ENCODE measurements around the gene FOXN4.

GRCh38 chr12:109329686-109330085, 20.6 kb upstream of the FOXN4 start:
- no peak for TF ChIP-seq CTCF (IDR thresholded peaks at IDR 0.05; ENCODE audit: low read depth, low read length)
- TF ChIP-seq MYC (IDR thresholded peaks at IDR 0.05; ENCODE audit: low read depth, low read length) = no peak

Measured in NB4 (cell line).